ENCODE results near the gene PPP6R3. TPM values are rescaled to one million over a fixed set of nuclear protein-coding genes. Genes with fewer than 3 reads are reported as not detected.

Gene PPP6R3
- total and polyA plus RNA-seq, 2 experiments from 2014 or later: 31.5 to 108 TPM

GRCh38 chr11:68461575-68461917 is 994 bp downstream of the PPP6R3 start:
- Histone ChIP-seq H4K20me1 (ENCODE audit: insufficient read depth, poor library complexity, severe bottlenecking) (peaks cover 55% of the 10 kb centered on the region), H3K79me2 (peaks cover 56% of the 10 kb centered on the region)

GRCh38 chr11:68463714-68464113 is 3.2 kb downstream of the PPP6R3 start:
- H3K9me2 ChIP-seq (replicated peaks; ENCODE audit: insufficient read depth): no peaks in the 10 kb centered on the region
- H3K9me3 ChIP-seq (ENCODE audit: low read depth): no peaks in the 10 kb centered on the region
- H2AFZ ChIP-seq: no peak overlapping the region
- no peak for DNase-seq (ENCODE audit: low spot score)
- no peaks in the 10 kb centered on the region for H3K27me3 ChIP-seq
- H3K27ac ChIP-seq: no peak overlapping the region
- peaks cover 77% of the 10 kb centered on the region for H3K79me2 ChIP-seq
- 91% methylated on average over 1 of the region's 1 CpG for WGBS (ENCODE audit: low lambda C conversion rate, missing lambda C conversion rate)
- H3K4me1 ChIP-seq (ENCODE audit: insufficient read depth): peaks cover 33% of the 10 kb centered on the region
- no peak overlapping the region for H3K4me3 ChIP-seq
- H4K20me1 ChIP-seq (ENCODE audit: insufficient read depth, poor library complexity, severe bottlenecking): peaks cover 77% of the 10 kb centered on the region
- no peaks in the 10 kb centered on the region for H3K36me3 ChIP-seq (replicated peaks; ENCODE audit: insufficient read depth, low read depth)
- peak overlapping the region; percentile 91 for H3K4me2 ChIP-seq
- TF ChIP-seq EZH2phosphoT487 (IDR thresholded peaks at IDR 0.05; ENCODE audit: low read depth, severe bottlenecking, unreplicated experiment) (no peak), EZH2 (IDR thresholded peaks at IDR 0.05; ENCODE audit: borderline replicate concordance) (no peak), CTCF (IDR thresholded peaks at IDR 0.05; ENCODE audit: poor library complexity) (no peak)

More at GRCh38 chr11:68461575-68461917, 994 bp downstream of the PPP6R3 start:
- Histone ChIP-seq H2AFZ (no peak overlapping the region), H3K4me1 (ENCODE audit: insufficient read depth) (peaks cover 28% of the 10 kb centered on the region), H3K27me3 (no peaks in the 10 kb centered on the region), H3K4me2 (peak overlapping the region; percentile 91), H3K9me3 (ENCODE audit: low read depth) (no peaks in the 10 kb centered on the region), H3K9me2 (replicated peaks; ENCODE audit: insufficient read depth) (no peaks in the 10 kb centered on the region), H3K36me3 (replicated peaks; ENCODE audit: insufficient read depth, low read depth) (no peaks in the 10 kb centered on the region), H3K27ac (peak overlapping the region; percentile 91), H3K4me3 (peak overlapping the region; percentile 95)
- 1% methylated on average over 12 of the region's 12 CpGs for WGBS (ENCODE audit: low lambda C conversion rate, missing lambda C conversion rate)
- DNase-seq (ENCODE audit: low spot score): no peak
- TF ChIP-seq EZH2phosphoT487 (IDR thresholded peaks at IDR 0.05; ENCODE audit: low read depth, severe bottlenecking, unreplicated experiment) (no peak), CTCF (IDR thresholded peaks at IDR 0.05; ENCODE audit: poor library complexity) (no peak), EZH2 (IDR thresholded peaks at IDR 0.05; ENCODE audit: borderline replicate concordance) (no peak)

GRCh38 chr11:68467201-68467834 is 6.8 kb downstream of the PPP6R3 start:
- Histone ChIP-seq H3K79me2 (peaks cover 100% of the 10 kb centered on the region), H3K27ac (no peak overlapping the region), H3K9me3 (ENCODE audit: low read depth) (no peaks in the 10 kb centered on the region), H2AFZ (no peak overlapping the region), H3K4me3 (no peak overlapping the region), H3K4me2 (no peak overlapping the region), H3K9me2 (replicated peaks; ENCODE audit: insufficient read depth) (no peaks in the 10 kb centered on the region), H3K27me3 (no peaks in the 10 kb centered on the region), H3K36me3 (replicated peaks; ENCODE audit: insufficient read depth, low read depth) (no peaks in the 10 kb centered on the region), H4K20me1 (ENCODE audit: insufficient read depth, poor library complexity, severe bottlenecking) (peaks cover 100% of the 10 kb centered on the region), H3K4me1 (ENCODE audit: insufficient read depth) (peaks cover 44% of the 10 kb centered on the region)
- no peak for TF ChIP-seq EZH2 (IDR thresholded peaks at IDR 0.05; ENCODE audit: borderline replicate concordance)
- no peak for DNase-seq (ENCODE audit: low spot score)
- 83% methylated on average over 8 of the region's 8 CpGs for WGBS (ENCODE audit: low lambda C conversion rate, missing lambda C conversion rate)

- H3K9me2 ChIP-seq (replicated peaks; ENCODE audit: insufficient read depth): no peaks in the 10 kb centered on the region
- H3K36me3 ChIP-seq (replicated peaks; ENCODE audit: insufficient read depth, low read depth): no peaks in the 10 kb centered on the region
- no peak overlapping the region for H3K27ac ChIP-seq
- H4K20me1 ChIP-seq (ENCODE audit: insufficient read depth, poor library complexity, severe bottlenecking): peaks cover 100% of the 10 kb centered on the region
- no peak overlapping the region for H3K4me3 ChIP-seq
- no peak overlapping the region for H2AFZ ChIP-seq
- H3K4me1 ChIP-seq (ENCODE audit: insufficient read depth): peaks cover 34% of the 10 kb centered on the region
- 71% methylated on average over 3 of the region's 3 CpGs for WGBS (ENCODE audit: low lambda C conversion rate, missing lambda C conversion rate)
- H3K4me2 ChIP-seq: no peak overlapping the region
- no peak for DNase-seq (ENCODE audit: low spot score)
- TF ChIP-seq EZH2 (IDR thresholded peaks at IDR 0.05; ENCODE audit: borderline replicate concordance) (no peak), CTCF (IDR thresholded peaks at IDR 0.05; ENCODE audit: poor library complexity) (no peak), EZH2phosphoT487 (IDR thresholded peaks at IDR 0.05; ENCODE audit: low read depth, severe bottlenecking, unreplicated experiment) (no peak)
- peaks cover 100% of the 10 kb centered on the region for H3K79me2 ChIP-seq
- H3K9me3 ChIP-seq (ENCODE audit: low read depth): no peaks in the 10 kb centered on the region
- no peaks in the 10 kb centered on the region for H3K27me3 ChIP-seq
Measured at GRCh38 chr11:68468217-68468828, 7.8 kb downstream of the PPP6R3 start.
